DND-41 (cell line): Measurements from ENCODE around the gene LIPT2.

Experiments
- CTCF ChIP-seq: IDR thresholded peaks from 2 replicates; pipeline ENCODE4 v1.5.1; 2012; ENCODE audit warnings: borderline replicate concordance, low read length, moderate library complexity, mild to moderate bottlenecking; ENCODE audit not compliant: poor library complexity, severe bottlenecking; ENCODE audit errors: extremely low read depth
- EZH2 ChIP-seq: IDR thresholded peaks from 3 replicates; pipeline ENCODE4 v1.6.1; 2012; ENCODE audit warnings: borderline replicate concordance, low read depth, mild to moderate bottlenecking, moderate library complexity, low read length, inconsistent platforms; ENCODE audit not compliant: severe bottlenecking

DNA sequence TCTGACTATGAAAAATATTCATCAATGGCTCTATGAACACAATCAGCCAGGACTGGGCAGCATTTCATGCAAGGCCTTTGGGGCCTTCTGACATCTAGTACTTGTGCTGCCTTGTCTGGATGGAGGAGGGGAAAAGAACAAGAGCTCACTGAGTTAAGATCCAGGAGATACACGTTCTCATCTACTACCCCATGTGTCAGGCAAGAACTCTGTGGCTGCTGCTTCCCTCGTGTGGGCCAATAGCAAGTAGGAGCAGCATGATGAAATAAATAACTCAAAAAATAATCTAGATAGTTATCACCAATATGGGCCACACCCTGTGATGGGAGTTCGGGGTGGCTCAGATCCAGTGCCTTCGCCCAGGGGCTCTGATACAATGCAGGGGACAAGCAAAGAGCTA is 33.5 kb downstream of the LIPT2 start:
- TF ChIP-seq EZH2 (no peak), CTCF (no peak)
